Activated T-cell treated with anti-CD3 and anti-CD28 coated beads for 1 hour (primary cell): Measurements from ENCODE around the gene ZNF800.

Source experiments
- DNase-seq: peaks from one replicate; pipeline ENCODE4 v3.0.0-alpha.2; 2020; ENCODE audit warnings: low read depth

Gene ZNF800

DNA sequence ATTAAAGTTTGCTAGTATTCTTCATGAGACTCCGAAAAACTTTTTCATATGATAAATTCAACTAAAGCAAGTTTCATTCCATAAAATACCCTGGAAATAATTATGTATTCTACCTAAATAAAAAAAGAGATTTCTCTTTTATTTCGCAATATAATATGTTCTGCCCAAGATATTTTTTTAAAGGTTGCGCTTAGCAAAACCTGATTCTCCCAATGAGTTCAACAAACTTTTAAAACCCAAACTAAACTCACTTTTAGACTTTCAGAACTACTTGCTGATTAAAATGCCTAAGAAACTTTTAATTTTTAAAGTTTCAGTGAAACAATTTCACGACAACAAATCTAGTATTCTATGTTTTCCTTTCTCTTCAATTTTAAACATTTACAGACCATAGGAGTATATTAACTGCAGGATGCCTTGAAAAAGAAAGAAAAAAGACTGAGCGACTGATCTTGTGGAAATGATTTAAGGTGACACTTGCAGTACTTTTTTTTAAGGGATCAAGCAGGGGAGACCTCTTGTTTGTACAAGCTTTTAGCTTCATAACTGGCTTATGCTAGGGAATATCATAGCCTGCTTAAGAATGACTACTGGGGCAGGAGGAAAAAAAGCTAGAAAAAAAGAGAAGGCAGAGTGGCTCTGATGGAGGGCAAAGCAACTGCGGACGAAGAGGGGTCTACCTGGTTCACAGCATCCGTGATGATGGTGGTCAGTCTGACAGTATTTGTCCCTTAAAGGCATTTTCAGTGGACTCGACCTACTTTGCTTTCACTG lies 1.5 kb downstream of the ZNF800 start:
- DNase-seq: no peak

DNA sequence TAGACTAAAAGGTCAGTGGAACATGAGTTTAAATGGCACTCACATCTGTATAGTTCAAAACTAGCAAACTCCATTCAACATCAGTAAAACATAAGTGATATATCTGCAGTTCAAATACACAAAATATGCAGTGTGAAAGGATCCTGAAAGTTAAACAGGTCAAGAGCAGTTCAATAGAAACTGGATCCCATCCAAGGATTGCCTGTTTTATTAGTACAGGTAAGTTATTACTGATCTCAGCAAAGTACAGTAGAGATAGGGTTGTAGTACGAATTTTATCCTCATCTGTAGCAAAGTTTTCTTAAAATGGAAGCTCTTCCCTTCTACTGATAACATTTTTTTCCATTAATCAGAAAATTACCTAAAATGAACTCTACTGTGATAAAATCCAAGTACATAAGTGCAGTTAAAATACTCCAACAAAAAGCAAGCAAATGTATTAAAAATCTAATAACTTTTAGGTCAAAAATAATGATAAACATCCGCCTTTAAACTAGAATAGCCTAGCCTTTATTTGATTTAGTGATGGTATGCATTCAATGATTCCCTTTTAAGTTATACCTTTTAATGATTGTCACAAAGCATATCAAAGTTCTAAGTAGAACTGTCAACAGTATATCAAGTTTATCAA lies 2.2 kb downstream of the ZNF800 start:
- DNase-seq: no peak

- no peak for DNase-seq
Observed at GRCh38 chr7:127389321-127389720, 3.2 kb downstream of the ZNF800 start.

- no peak for DNase-seq
Observed at GRCh38 chr7:127387974-127388373, 4.5 kb downstream of the ZNF800 start.

- no peak for DNase-seq
Observed at GRCh38 chr7:127383123-127383835, 9.2 kb downstream of the ZNF800 start.

GRCh38 chr7:127382301-127383085 lies 10.0 kb downstream of the ZNF800 start:
- no peak for DNase-seq

GRCh38 chr7:127380479-127380878 lies 12.0 kb downstream of the ZNF800 start:
- DNase-seq: no peak

DNA sequence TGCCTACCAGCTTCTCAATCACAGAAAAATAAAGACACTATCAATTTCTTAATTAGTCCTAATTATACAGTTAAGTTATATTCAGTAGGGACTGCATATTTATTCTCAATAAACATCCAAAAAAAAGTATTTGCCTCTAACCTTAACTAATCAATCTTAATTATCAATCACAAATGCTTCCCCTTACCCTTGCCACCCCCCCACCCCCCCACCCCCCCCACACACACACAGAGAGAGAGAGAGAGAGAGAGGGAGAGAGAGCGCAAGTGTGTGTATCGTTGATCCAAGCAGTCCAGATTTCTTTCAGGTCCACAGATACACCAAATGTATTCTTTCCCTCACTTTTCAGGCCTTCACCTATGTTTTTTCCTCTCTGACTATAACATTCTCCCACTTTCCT lies 12.9 kb downstream of the ZNF800 start:
- no peak for DNase-seq

DNA sequence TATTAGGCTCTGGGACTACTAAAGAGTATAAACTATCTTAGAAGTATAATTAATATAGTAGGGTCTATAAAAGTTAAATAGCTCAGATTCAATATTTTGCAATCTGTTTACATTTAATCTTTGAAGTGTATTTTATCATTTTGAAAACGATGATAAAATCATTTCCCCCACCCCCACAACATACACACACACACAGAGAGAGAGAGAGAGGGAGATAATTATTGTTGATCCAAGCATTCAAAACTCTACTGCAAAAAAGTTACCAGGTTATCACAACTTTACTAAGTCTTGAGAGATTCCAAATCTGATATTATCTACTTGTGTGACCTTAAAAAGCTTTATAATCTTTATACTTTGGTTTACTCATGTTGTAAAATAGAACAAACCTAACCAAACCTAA lies 14.0 kb downstream of the ZNF800 start:
- no peak for DNase-seq

DNA sequence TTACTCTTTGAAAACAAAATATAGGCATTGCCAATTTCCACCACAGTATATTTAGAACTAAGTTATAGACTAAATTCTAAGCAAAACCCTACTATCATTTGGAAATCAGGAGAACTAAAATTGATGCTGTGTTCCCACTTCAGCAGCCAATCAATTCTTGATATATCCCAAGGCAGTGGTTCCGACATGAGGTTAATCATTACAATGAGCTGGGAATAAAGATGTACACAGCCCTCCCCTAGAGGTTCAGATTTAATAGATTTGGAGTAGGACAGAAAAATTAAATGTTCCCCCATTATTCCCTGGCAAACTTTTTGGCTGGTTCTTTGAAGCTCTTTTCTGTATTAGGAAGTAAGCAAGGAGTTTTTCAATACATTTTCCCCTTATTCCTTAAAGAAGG lies 15.1 kb downstream of the ZNF800 start:
- DNase-seq: no peak

GRCh38 chr7:127375631-127376030 lies 16.9 kb downstream of the ZNF800 start:
- DNase-seq: no peak

GRCh38 chr7:127367679-127368078 lies 24.8 kb downstream of the ZNF800 start:
- DNase-seq: no peak

DNA sequence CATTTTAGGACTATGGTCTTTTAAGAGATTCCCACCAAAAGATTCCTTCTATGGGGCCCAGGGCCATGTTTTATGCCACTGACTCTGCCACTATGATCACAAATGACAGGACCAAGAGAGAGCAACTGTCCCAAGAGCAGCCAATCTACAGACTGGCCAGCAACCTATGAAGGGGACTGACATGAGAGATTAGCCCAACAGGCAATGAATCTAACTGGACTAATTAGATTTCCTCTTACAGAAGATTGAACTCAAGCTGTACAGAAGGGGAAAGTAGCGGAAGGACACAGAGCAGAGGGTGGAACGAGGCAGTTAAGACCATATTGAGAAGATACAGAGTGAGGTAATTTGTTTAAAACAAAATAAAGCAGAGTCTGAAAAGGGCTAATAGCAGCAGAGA lies 25.8 kb downstream of the ZNF800 start:
- DNase-seq: no peak

- no peak for DNase-seq
Observed at GRCh38 chr7:127365957-127366315, 26.6 kb downstream of the ZNF800 start.

DNA sequence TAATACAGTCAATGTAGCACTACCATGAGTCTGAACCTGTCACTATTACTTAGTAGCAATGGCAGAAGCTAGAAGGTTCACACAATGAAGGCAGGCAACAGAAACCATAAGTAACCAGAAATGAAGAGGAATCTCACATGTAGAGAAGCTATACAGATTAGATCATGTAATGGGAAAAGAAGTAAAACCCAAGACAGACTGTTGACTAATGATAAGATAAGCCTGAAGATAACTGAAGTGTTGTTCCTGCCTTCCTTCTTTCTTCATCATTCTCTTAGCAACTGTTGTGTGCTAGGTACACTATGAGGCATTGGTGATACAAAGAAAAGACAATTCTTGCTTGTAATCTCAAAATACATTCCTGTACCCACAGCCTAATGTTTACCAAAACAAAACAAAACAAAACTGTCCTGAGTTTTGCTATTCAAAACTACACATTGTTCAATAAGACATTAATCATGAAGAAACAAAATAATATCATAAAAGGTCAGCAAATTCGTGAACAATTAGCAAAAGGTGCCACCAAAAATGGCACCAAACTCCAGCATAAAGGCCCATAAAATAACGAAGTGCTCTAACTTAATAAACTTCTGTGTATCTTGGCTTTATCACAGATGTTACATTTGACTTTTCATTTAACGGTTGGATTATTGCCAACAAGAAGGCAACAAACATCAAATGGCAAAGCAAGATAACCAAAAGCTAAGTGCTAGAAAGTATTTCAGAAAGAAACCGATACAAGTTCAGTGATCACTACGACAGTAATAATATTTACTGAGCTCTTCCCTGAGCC lies 27.1 kb downstream of the ZNF800 start:
- no peak for DNase-seq

GRCh38 chr7:127362364-127363027 lies 30.0 kb downstream of the ZNF800 start:
- no peak for DNase-seq

GRCh38 chr7:127361736-127362135 lies 30.8 kb downstream of the ZNF800 start:
- DNase-seq: no peak

- no peak for DNase-seq
Observed at GRCh38 chr7:127359011-127359410, 33.5 kb downstream of the ZNF800 start.

DNA sequence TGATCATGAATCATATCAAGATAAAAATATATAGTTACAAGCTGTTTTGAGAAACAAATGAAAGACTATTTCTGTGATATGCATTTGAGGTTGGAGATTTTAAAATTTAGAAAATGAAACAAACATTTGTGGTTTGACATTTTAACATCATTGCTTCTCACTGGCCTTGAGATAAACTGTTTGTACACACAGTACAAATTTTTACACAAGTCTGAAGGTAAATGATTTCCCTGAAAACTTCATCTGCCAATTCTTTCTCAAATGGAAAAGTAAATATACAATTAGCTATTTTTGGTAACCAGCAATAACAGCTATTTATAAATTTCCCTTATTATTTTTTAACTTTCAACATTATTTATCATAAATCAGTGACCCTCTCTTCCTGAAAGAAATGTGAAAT lies 38.6 kb downstream of the ZNF800 start:
- DNase-seq: no peak

GRCh38 chr7:127350586-127350985 lies 41.9 kb downstream of the ZNF800 start:
- DNase-seq: no peak

DNA sequence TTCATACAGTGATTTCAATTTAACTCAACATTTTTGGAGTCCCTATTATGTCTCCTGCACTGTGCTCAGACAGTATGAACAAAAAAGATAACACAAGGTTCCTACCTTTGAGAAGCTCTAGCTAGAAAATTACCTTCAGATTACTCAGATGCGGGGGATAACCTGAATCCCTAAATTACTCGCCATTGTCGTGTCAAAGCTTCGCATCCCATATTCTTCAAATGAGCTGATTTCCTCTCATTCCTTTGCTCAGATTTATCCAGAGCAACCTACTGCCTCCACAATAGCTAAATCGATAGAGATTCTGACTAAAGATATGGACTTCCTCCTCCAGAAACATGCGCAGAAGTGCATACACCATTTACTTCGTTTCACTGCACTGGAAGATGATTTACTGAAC lies 42.6 kb downstream of the ZNF800 start:
- no peak for DNase-seq
